Mesenchymal stem cell (in vitro differentiated cells and primary cell): Measurements from ENCODE around the gene UBXN10.

Experiments
- DNase-seq: peaks from one replicate; pipeline ENCODE4 v3.0.0-alpha.2; 2013
- H2AFZ ChIP-seq: one replicate; pipeline ENCODE4 v1.6.1; 2013; ENCODE audit warnings: low read depth, mild to moderate bottlenecking, control low read depth, inconsistent platforms, low read length, moderate library complexity
- H2AK5ac ChIP-seq: 2 replicates; pipeline ENCODE4 v1.6.1; 2013; ENCODE audit warnings: low read length, moderate library complexity, mild to moderate bottlenecking, inconsistent platforms; ENCODE audit not compliant: severe bottlenecking
- H2BK120ac ChIP-seq: one replicate; pipeline ENCODE4 v1.6.1; 2013; ENCODE audit warnings: low read depth, mild to moderate bottlenecking, inconsistent platforms, low read length, moderate library complexity
- H2BK12ac ChIP-seq, 2 experiments: one replicate each; pipeline ENCODE4 v1.6.1; 2013; ENCODE audit warnings: inconsistent platforms in 2 of 2, low read length in 2 of 2, mild to moderate bottlenecking in 2 of 2, moderate library complexity in 2 of 2, control low read depth in 1 of 2
- H2BK15ac ChIP-seq: one replicate; pipeline ENCODE4 v1.6.1; 2013; ENCODE audit warnings: mild to moderate bottlenecking, low read depth, inconsistent platforms; ENCODE audit not compliant: poor library complexity, severe bottlenecking
- H2BK5ac ChIP-seq: 2 replicates; pipeline ENCODE4 v1.6.1; 2013; ENCODE audit warnings: low read depth, mild to moderate bottlenecking, low read length, control low read depth, inconsistent platforms; ENCODE audit not compliant: poor library complexity, severe bottlenecking
- H3K14ac ChIP-seq, 2 experiments: one replicate each; pipeline ENCODE4 v1.6.1; 2013; ENCODE audit warnings: inconsistent platforms in 2 of 2, low read length in 2 of 2, control low read depth in 1 of 2, mild to moderate bottlenecking in 1 of 2, moderate library complexity in 1 of 2
- H3K18ac ChIP-seq, 2 experiments: one replicate each; pipeline ENCODE4 v1.6.1; 2013; ENCODE audit warnings: inconsistent platforms in 2 of 2, low read length in 2 of 2, control low read depth in 1 of 2, low read depth in 1 of 2, mild to moderate bottlenecking in 1 of 2
- H3K23ac ChIP-seq, 2 experiments: one replicate each; pipeline ENCODE4 v1.6.1; 2013; ENCODE audit warnings: inconsistent platforms in 2 of 2, low read length in 2 of 2, mild to moderate bottlenecking in 2 of 2, moderate library complexity in 2 of 2, control low read depth in 1 of 2
- H3K27ac ChIP-seq: 2 replicates; pipeline ENCODE4 v1.5.1; 2013; ENCODE audit warnings: mild to moderate bottlenecking, moderate library complexity, low read length, control low read depth, inconsistent platforms; ENCODE audit not compliant: poor library complexity, severe bottlenecking
- H3K27me3 ChIP-seq, 2 experiments: 2 replicates each; pipeline versions ENCODE4 v1.6.1 to v1.7.0; 2013; ENCODE audit warnings: low read length in 2 of 2, mild to moderate bottlenecking in 2 of 2, moderate library complexity in 2 of 2, control low read depth in 1 of 2, inconsistent platforms in 1 of 2; ENCODE audit not compliant: control insufficient read depth in 1 of 2, insufficient read depth in 1 of 2
- H3K36me3 ChIP-seq, 2 experiments: 2 replicates each; pipeline versions ENCODE4 v1.6.1 to v1.7.0; 2013; ENCODE audit warnings: low read length in 2 of 2, control low read depth in 1 of 2, inconsistent platforms in 1 of 2, low read depth in 1 of 2, mild to moderate bottlenecking in 1 of 2; ENCODE audit not compliant: insufficient read depth in 2 of 2, control insufficient read depth in 1 of 2
- H3K4ac ChIP-seq, 2 experiments: one replicate each; pipeline ENCODE4 v1.6.1; 2013; ENCODE audit warnings: inconsistent platforms in 2 of 2, low read length in 2 of 2, mild to moderate bottlenecking in 2 of 2, moderate library complexity in 2 of 2, control low read depth in 1 of 2, low read depth in 1 of 2
- H3K4me1 ChIP-seq: 2 replicates; pipeline ENCODE4 v1.6.1; 2013; ENCODE audit warnings: low read depth, low read length, control low read depth; ENCODE audit not compliant: control insufficient read depth, insufficient read depth
- H3K4me2 ChIP-seq: 2 replicates; pipeline ENCODE4 v1.6.1; 2013; ENCODE audit warnings: low read length, mild to moderate bottlenecking, inconsistent platforms; ENCODE audit not compliant: poor library complexity, severe bottlenecking
- H3K4me3 ChIP-seq, 2 experiments: 2 replicates each; pipeline versions ENCODE4 v1.5.1 to v1.7.0; 2013; ENCODE audit warnings: low read length in 2 of 2, mild to moderate bottlenecking in 2 of 2, control low read depth in 1 of 2, low read depth in 1 of 2; ENCODE audit not compliant: insufficient read depth in 1 of 2
- H3K79me1 ChIP-seq: replicated peaks from 2 replicates; pipeline ENCODE4 v1.6.1; 2013; ENCODE audit warnings: mild to moderate bottlenecking, control low read depth, low read length, inconsistent platforms; ENCODE audit not compliant: poor library complexity, severe bottlenecking
- H3K9ac ChIP-seq: 2 replicates; pipeline ENCODE4 v1.7.0; 2013; ENCODE audit warnings: mild to moderate bottlenecking, low read length, moderate library complexity
- H3K9me3 ChIP-seq: 2 replicates; pipeline ENCODE4 v1.7.0; 2013; ENCODE audit warnings: mild to moderate bottlenecking, low read length; ENCODE audit not compliant: control insufficient read depth
- H4K8ac ChIP-seq: one replicate; pipeline ENCODE4 v1.6.1; 2013; ENCODE audit warnings: inconsistent platforms, mild to moderate bottlenecking, low read length, moderate library complexity
- H4K91ac ChIP-seq: one replicate; pipeline ENCODE4 v1.6.1; 2013; ENCODE audit warnings: mild to moderate bottlenecking, low read length, inconsistent platforms
- WGBS: methylation state at CpG from one replicate; pipeline ENCODE4 v1.1.7; 2013; ENCODE audit warnings: mixed read lengths; 5-methylcytosine and 5-hydroxymethylcytosine counted together

Gene UBXN10

DNA sequence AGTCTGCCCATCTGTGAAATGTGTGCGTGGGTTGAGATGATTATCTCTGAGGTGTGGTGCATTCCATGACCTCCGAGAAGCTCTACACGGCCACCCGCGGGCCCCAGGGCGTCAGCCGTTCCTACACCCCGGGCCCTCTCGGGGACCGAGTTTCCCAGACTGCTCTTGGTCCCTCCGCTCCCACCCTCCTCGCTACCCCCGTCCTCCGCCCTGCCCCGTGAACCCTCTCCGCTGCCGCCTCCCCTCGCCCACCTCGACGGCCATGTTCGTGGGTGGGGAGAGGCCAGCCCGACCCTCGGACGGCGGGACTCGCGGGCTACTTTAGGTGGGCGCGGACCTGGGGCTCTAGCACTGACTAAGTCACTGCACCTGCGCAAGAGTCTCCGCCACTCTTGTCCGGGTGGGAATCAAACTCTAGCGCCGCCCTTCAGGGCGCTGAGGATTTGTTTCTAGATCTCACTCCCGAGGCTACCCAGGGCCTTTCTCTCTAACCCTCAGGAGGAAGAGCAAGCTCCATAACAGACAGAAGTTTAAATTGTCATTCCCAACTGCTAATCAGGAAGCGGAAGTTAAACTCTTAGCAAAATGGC, 57.1 kb downstream of the UBXN10 start:
- no peak overlapping the region for H2BK12ac ChIP-seq
- no peaks in the 10 kb centered on the region for H3K36me3 ChIP-seq
- no peak overlapping the region for H3K9ac ChIP-seq

More for the DNA sequence above, 57.1 kb downstream of the UBXN10 start:
- H3K4me1 ChIP-seq = no peaks in the 10 kb centered on the region
- H3K9me3 ChIP-seq = peaks cover 2% of the 10 kb centered on the region
- H4K91ac ChIP-seq = no peak overlapping the region
- H3K14ac ChIP-seq = no peak overlapping the region
- H3K79me1 ChIP-seq = no peaks in the 10 kb centered on the region
- no peak overlapping the region for H2AK5ac ChIP-seq
- no peak overlapping the region for H3K27ac ChIP-seq
- no peak overlapping the region for H3K18ac ChIP-seq
- H3K23ac ChIP-seq = no peak overlapping the region
- H3K4me2 ChIP-seq = no peak overlapping the region
- DNase-seq = no peak
- no peak overlapping the region for H2BK15ac ChIP-seq
- no peak overlapping the region for H2BK5ac ChIP-seq
- peaks cover 14 to 50% of the 10 kb centered on the region in 2 experiments for H3K27me3 ChIP-seq
- H3K4ac ChIP-seq = no peak overlapping the region
- no peak overlapping the region for H4K8ac ChIP-seq
- H2AFZ ChIP-seq = no peak overlapping the region
- H2BK120ac ChIP-seq = no peak overlapping the region
- no peak overlapping the region for H3K4me3 ChIP-seq
- WGBS = 97% methylated on average over 37 of the region's 37 CpGs
